WERI-Rb-1 (cell line): ENCODE measurements around the gene PRPF6.

Experiments used
- DNase-seq: peaks from one replicate; pipeline ENCODE4 v3.0.0-alpha.2; 2020
- H3K27ac ChIP-seq: fragments of 250-450 bp; sonication (Bioruptor Pico); 2 replicates; pipeline ENCODE4 v1.5.1; 2020; ENCODE audit warnings: mild to moderate bottlenecking, moderate library complexity
- H3K27me3 ChIP-seq: fragments of 250-450 bp; sonication (Bioruptor Pico); 2 replicates; pipeline ENCODE4 v1.5.1; 2021; ENCODE audit warnings: mild to moderate bottlenecking, low read depth, moderate library complexity; ENCODE audit not compliant: insufficient read depth, severe bottlenecking
- H3K36me3 ChIP-seq: fragments of 250-450 bp; sonication (Bioruptor Pico); 2 replicates; pipeline ENCODE4 v1.5.1; 2020; ENCODE audit warnings: mild to moderate bottlenecking, moderate library complexity
- H3K4me3 ChIP-seq: 2 replicates; pipeline ENCODE4 v1.5.1; 2011; ENCODE audit warnings: low read depth, mild to moderate bottlenecking, control low read depth, low read length
- H3K9me3 ChIP-seq: fragments of 250-450 bp; sonication (Bioruptor Pico); 2 replicates; pipeline ENCODE4 v1.5.1; 2021; ENCODE audit warnings: mild to moderate bottlenecking, moderate library complexity; ENCODE audit not compliant: severe bottlenecking
- CTCF ChIP-seq: IDR thresholded peaks from 2 replicates; pipeline ENCODE4 v1.5.1; 2011; ENCODE audit warnings: low read depth, mild to moderate bottlenecking, control low read depth, inconsistent platforms, low read length

The PRPF6 gene

GRCh38 chr20:63979229-63979556, 1.7 kb upstream of the PRPF6 start:
- Histone ChIP-seq H3K36me3 (no peaks in the 10 kb centered on the region), H3K4me3 (peak overlapping the region; percentile 60), H3K27me3 (no peaks in the 10 kb centered on the region), H3K9me3 (no peaks in the 10 kb centered on the region), H3K27ac (no peak overlapping the region)
- no peak for DNase-seq
- TF ChIP-seq CTCF = no peak

- DNase-seq = no peak
- no peaks in the 10 kb centered on the region for H3K9me3 ChIP-seq
- TF ChIP-seq CTCF = no peak
- H3K27me3 ChIP-seq = no peaks in the 10 kb centered on the region
- H3K4me3 ChIP-seq = peak within 1 kb of the TSS; percentile 60
- H3K27ac ChIP-seq = peak within 1 kb of the TSS; percentile 94
- H3K36me3 ChIP-seq = 0 out of 2 replicates have a peak, but pooled peaks cover 4% of the 10 kb centered on the region
These were observed 1.2 kb upstream of the PRPF6 start, which contains the start of gene SAMD10 for GRCh38 chr20:63979557-63980316. Gene SAMD10 (minus strand): TSS chr20:63979642. CDS start chr20:63979467, 175 bp downstream.

GRCh38 chr20:63980317-63980805, 571 bp upstream of the PRPF6 start:
- no peak for TF ChIP-seq CTCF
- DNase-seq = no peak
- no peaks in the 10 kb centered on the region for H3K27me3 ChIP-seq
- peak overlapping the region; percentile 14; the same call in 1 of the 2 replicates for H3K4me3 ChIP-seq
- H3K36me3 ChIP-seq = peaks cover 5% of the 10 kb centered on the region
- peak overlapping the region; percentile 94 for H3K27ac ChIP-seq
- H3K9me3 ChIP-seq = no peaks in the 10 kb centered on the region

GRCh38 chr20:63982937-63983336, 2.0 kb downstream of the PRPF6 start:
- peaks cover 8% of the 10 kb centered on the region for H3K36me3 ChIP-seq
- H3K9me3 ChIP-seq = no peaks in the 10 kb centered on the region
- no peak overlapping the region for H3K4me3 ChIP-seq
- H3K27ac ChIP-seq = no peak overlapping the region
- no peak for TF ChIP-seq CTCF
- no peak for DNase-seq
- no peaks in the 10 kb centered on the region for H3K27me3 ChIP-seq

- DNase-seq = no peak
- Histone ChIP-seq H3K4me3 (no peak overlapping the region), H3K27ac (no peak overlapping the region), H3K27me3 (no peaks in the 10 kb centered on the region), H3K9me3 (no peaks in the 10 kb centered on the region), H3K36me3 (peaks cover 11% of the 10 kb centered on the region)
- TF ChIP-seq CTCF = no peak
These were observed 20.0 kb downstream of the PRPF6 start for GRCh38 chr20:64000906-64001305.
